ENCODE measurements around the gene TBL1XR1. TPM values are rescaled to one million over a fixed set of nuclear protein-coding genes. Genes with fewer than 3 reads are reported as not detected.

Gene TBL1XR1
- total and polyA plus RNA-seq, 2 of the 8 experiments (the other 6 are each of a cell fraction or from before 2014, with no cell fraction given), result 28.1 to 147 TPM

DNA sequence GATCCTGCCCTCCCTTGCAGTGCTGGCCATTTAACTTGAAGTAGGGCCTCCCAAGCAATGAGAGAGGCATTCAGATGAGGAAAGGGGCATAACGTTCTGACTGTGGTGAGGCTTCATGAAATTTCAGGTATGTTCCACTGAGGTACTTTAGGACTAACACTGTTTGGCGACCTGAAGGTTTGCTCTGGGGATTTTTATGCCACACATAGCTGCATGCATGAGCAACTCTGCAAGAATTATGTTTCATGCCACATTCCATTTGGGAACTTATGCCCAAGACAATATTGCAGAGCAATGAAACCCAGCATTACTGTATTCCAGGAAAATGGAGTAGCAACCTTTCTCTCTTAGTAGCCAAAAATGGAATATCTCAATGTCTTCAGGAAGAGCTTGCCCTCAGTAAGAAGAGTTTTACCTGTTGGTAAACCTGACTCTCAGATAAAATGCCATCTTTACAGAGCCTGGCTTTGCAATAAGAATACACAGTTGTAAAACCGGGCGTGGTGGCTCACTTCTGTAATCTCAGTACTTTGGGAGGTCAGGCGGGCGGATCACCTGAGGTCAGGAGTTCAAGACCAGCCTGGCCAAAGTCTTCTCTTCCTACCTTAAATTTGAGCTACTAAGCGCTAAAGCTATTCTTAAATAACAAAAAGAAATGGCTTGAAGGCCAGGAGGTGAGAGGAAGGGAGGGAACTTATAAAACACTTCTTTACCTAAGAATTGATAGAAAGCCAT, 16.7 kb upstream of the TBL1XR1 start:
- DNase-seq (ENCODE audit: low read depth in 1 of 2, low spot score in 2 of 2) (no peak), FAIRE-seq (no peak)
- Histone ChIP-seq H3K56ac (replicated peaks; ENCODE audit: insufficient read length, low read depth, low read length) (no peak overlapping the region), H2BK20ac (ENCODE audit: low read length) (0 out of 2 replicates have a peak overlapping the region, but pooled peaks have one; percentile 15), H3K79me2 (ENCODE audit: control insufficient read depth in 1 of 2, insufficient read depth in 2 of 2, low read length in 2 of 2) (no peaks in the 10 kb centered on the region), H3K14ac (ENCODE audit: insufficient read length) (no peak overlapping the region), H3K23ac (ENCODE audit: insufficient read length) (no peak overlapping the region), H4K5ac (ENCODE audit: insufficient read length, low read depth, low read length) (no peak overlapping the region), H2BK12ac (ENCODE audit: low read depth, low read length) (no peak overlapping the region), H4K91ac (replicated peaks; ENCODE audit: insufficient read length, low read length) (no peak overlapping the region), H2BK120ac (replicated peaks; ENCODE audit: low read depth, low read length) (no peak overlapping the region), H2BK5ac (ENCODE audit: low read depth, low read length) (no peak overlapping the region), H3K27me3 (replicated peaks in 1 of 4; ENCODE audit: control insufficient read depth in 3 of 4, extremely low read depth in 1 of 4, insufficient read depth in 3 of 4, low read length in 3 of 4) (no peaks in the 10 kb centered on the region), H3K18ac (ENCODE audit: extremely low read depth, low read length) (no peak overlapping the region), H3K36me3 (ENCODE audit: control insufficient read depth in 2 of 4, insufficient read depth in 4 of 4, low read length in 3 of 4) (no peaks in the 10 kb centered on the region), H3K23me2 (ENCODE audit: low read depth, low read length) (no peaks in the 10 kb centered on the region), H3K9ac (replicated peaks in 1 of 4; ENCODE audit: extremely low read depth in 1 of 4, low read depth in 3 of 4, low read length in 3 of 4) (no peak overlapping the region), H2AK5ac (ENCODE audit: low read depth, low read length) (no peak overlapping the region), H2AFZ (ENCODE audit: low read length) (no peak overlapping the region; the same call in 1 of the 2 replicates), H4K8ac (ENCODE audit: extremely low read depth, insufficient read depth, low read length) (no peak overlapping the region), H3K4me2 (ENCODE audit: insufficient read depth in 1 of 2, low read depth in 2 of 2, low read length in 2 of 2) (no peak overlapping the region), H3K4me1 (replicated peaks in 1 of 4; ENCODE audit: control insufficient read depth in 3 of 4, insufficient read depth in 4 of 4, low read length in 3 of 4) (no peaks in the 10 kb centered on the region), H3K27ac (ENCODE audit: low read depth, low read length) (no peak overlapping the region), H3K4me3 (ENCODE audit: extremely low read depth in 1 of 4, insufficient read depth in 2 of 4, low read depth in 3 of 4, low read length in 4 of 4) (no peak overlapping the region), H4K20me1 (replicated peaks in 1 of 2; ENCODE audit: control insufficient read depth in 1 of 2, insufficient read depth in 2 of 2, low read length in 2 of 2) (no peaks in the 10 kb centered on the region), H2BK15ac (ENCODE audit: low read length) (no peak overlapping the region), H3K79me1 (ENCODE audit: low read depth, low read length) (no peaks in the 10 kb centered on the region), H3K4ac (replicated peaks; ENCODE audit: insufficient read length, low read depth, low read length) (no peak overlapping the region), H3K9me3 (ENCODE audit: insufficient read depth in 2 of 2, low read depth in 1 of 2, low read length in 1 of 2) (no peaks in the 10 kb centered on the region; a peak in 1 of 4 replicates)
- POLR2A ChIA-PET (ENCODE audit: partially characterized antibody), result interaction anchor here (0.6 to 1.4 kb wide), 3 partner anchors 15 to 19 kb away, joined by 3 to 6 read pairs (median 4); no protein-coding TSS in a partner anchor
- CTCF ChIA-PET (ENCODE audit: partially characterized antibody), result interaction anchor here (1.3 kb wide), 1 partner anchor 18 kb away, joined by 5 read pairs; no protein-coding TSS in a partner anchor
- WGBS, 2 experiments (ENCODE audit: extremely low coverage in 1 of 2, insufficient coverage in 1 of 2, insufficient read length in 1 of 2, insufficient replicate concordance in 2 of 2, low coverage in 1 of 2, low lambda C conversion rate in 2 of 2, missing lambda C conversion rate in 1 of 2), result 89% methylated on average over 7 of the region's 7 CpGs; no CpG with 5 or more reads in 1 of the 2 experiments
- TF ChIP-seq CEBPB (IDR thresholded peaks at IDR 0.05; ENCODE audit: low read depth, low read length) (no peak), NRF1 (IDR thresholded peaks at IDR 0.05; ENCODE audit: low read depth, low read length) (no peak), SP4 (IDR thresholded peaks at IDR 0.05; ENCODE audit: low read length) (no peak), RNF2 (IDR thresholded peaks at IDR 0.05; ENCODE audit: borderline replicate concordance, low read depth, low read length, missing control alignments, poor library complexity, severe bottlenecking) (no peak), EZH2 (IDR thresholded peaks at IDR 0.05; ENCODE audit: low read depth, low read length, severe bottlenecking) (no peak), TAF7 (optimal IDR thresholded peaks at IDR 0.05; ENCODE audit: borderline replicate concordance, low read depth, low read length) (no peak), POLR2A (IDR thresholded peaks at IDR 0.05; ENCODE audit: control extremely low read depth in 1 of 2, low read depth in 2 of 2, low read length in 2 of 2) (no peak), CREB1 (IDR thresholded peaks at IDR 0.05) (no peak), CBX8 (IDR thresholded peaks at IDR 0.05; ENCODE audit: borderline replicate concordance, low read depth, low read length) (no peak), CBX5 (IDR thresholded peaks at IDR 0.05; ENCODE audit: low read depth, low read length) (no peak), ASH2L (IDR thresholded peaks at IDR 0.05; ENCODE audit: low read length) (no peak)
- TF ChIP-seq, protein P1, sequence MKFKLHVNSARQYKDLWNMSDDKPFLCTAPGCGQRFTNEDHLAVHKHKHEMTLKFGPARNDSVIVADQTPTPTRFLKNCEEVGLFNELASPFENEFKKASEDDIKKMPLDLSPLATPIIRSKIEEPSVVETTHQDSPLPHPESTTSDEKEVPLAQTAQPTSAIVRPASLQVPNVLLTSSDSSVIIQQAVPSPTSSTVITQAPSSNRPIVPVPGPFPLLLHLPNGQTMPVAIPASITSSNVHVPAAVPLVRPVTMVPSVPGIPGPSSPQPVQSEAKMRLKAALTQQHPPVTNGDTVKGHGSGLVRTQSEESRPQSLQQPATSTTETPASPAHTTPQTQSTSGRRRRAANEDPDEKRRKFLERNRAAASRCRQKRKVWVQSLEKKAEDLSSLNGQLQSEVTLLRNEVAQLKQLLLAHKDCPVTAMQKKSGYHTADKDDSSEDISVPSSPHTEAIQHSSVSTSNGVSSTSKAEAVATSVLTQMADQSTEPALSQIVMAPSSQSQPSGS (IDR thresholded peaks at IDR 0.05; ENCODE audit: low read length), result no peak

Measured in H1 (cell line).